HG02840 (cell line): ENCODE data around the gene ATP6V1A.

Experiments used
- ATAC-seq: cut with Tn5 transposase; IDR thresholded peaks from one replicate; pipeline ENCODE4 v1.9.1; 2021; ENCODE audit warnings: mild to moderate bottlenecking, moderate library complexity, moderate number of reproducible peaks; ENCODE audit not compliant: unreplicated experiment, low FRiP score

Gene ATP6V1A

DNA sequence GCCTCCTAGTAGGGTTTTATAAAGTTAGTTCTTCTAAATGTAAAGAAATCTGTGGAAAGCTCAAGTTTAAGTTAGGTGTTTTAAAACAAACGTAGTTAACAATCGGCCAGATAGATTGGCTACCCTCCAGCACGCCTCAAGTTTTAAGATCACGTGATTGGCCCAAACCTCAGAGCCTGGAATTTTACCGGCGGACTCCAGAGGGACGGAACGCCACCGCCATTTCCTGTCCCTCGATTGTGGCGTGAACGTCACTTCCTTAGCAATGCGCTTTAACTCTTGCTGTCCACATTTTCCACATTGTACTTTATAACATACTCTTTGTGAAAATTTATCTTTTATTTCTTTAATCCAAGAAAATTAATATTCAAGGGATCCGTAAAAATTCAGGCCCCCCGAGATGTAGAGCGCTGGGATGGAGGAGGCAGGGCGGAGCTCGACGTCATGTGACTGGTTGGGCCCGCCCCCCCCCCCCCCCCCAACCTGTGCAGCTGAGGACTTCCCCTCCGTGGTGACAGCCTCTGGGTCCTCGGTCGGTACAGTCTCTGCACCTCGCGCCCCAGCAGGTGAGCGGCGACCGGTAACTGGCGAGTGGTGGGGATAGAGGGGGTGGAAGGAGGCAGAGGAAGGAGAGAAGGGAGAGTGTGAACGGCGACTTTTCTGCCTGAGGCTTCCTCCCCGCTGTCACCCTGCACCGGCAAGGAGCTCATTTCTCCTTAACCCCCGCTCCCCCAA lies at the start of gene ATP6V1A:
Gene ATP6V1A, plus strand, starts transcription at position 488 of the 735 bp plus-strand sequence. CDS start 31,719 bp downstream, outside the sequence.
- peak; percentile 43 for ATAC-seq

GRCh38 chr3:113697500-113698090 lies 49.2 kb upstream of the ATP6V1A start:
- no peak for ATAC-seq

- ATAC-seq: no peak
These were observed 48.6 kb upstream of the ATP6V1A start for GRCh38 chr3:113698213-113698742.

GRCh38 chr3:113698956-113699355 lies 47.9 kb upstream of the ATP6V1A start:
- ATAC-seq: no peak

DNA sequence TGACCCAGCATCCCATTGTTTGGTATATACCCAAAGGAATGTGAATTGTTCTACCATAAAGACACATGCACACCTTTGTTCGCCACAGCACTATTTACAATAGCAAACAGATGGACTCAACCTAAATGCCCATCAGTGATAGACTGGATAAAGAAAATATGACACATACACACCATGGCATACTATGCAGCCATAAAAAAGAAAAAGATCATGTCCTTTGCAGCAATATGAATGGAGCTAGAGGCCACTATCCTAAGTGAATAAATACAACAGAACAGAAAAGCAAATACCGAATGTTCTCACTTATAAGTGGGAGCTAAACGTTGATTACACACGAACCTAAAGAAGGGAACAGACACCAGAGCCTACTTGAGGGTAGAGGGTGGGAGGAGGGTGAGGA lies 39.0 kb upstream of the ATP6V1A start:
- ATAC-seq: no peak

GRCh38 chr3:113712129-113712528 lies 34.7 kb upstream of the ATP6V1A start:
- no peak for ATAC-seq

- ATAC-seq: no peak
These were observed 32.1 kb upstream of the ATP6V1A start for GRCh38 chr3:113714702-113715101.

- no peak for ATAC-seq
These were observed 29.5 kb upstream of the ATP6V1A start for GRCh38 chr3:113717308-113717707.

GRCh38 chr3:113717818-113718217 lies 29.0 kb upstream of the ATP6V1A start:
- no peak for ATAC-seq

- ATAC-seq: no peak
These were observed 27.5 kb upstream of the ATP6V1A start for GRCh38 chr3:113719294-113719693.

DNA sequence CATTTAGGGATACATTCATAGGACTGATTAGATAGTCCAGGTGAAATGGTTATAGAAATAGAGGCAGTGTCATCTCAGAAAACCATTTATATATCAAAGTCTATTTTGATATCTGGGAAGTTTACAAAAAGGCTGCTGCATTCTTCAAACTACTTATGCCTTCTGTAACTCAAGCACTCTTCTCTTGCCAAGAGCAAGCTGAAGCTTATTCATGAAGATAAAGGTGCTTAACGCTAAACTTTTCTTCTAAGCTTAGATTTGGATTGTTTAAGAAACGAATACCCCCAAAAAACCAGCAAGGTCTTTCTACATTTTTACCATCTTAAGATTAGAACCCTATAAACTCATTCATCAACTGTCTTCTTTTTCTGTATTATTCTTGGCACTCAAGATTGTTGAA lies 27.1 kb upstream of the ATP6V1A start:
- ATAC-seq: no peak

DNA sequence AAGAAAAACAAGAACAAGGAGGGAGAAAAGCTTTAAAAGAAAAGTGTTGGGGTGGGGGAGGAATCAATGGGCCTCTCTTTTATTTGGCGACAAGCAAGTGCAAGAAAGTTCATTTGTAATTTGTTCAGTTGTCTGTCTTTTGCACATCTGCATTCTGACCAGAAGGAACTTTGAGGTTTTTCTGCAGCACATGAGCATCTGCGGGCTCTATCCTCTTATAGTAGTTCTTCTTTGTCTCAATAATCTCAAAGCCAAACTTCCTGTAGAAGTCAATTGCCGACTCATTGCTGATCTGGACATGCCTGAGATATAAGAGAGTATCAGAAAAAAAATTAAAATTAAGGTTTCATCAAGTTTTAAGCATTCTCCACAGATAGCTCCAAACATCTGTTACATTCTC lies 25.2 kb upstream of the ATP6V1A start:
- no peak for ATAC-seq

DNA sequence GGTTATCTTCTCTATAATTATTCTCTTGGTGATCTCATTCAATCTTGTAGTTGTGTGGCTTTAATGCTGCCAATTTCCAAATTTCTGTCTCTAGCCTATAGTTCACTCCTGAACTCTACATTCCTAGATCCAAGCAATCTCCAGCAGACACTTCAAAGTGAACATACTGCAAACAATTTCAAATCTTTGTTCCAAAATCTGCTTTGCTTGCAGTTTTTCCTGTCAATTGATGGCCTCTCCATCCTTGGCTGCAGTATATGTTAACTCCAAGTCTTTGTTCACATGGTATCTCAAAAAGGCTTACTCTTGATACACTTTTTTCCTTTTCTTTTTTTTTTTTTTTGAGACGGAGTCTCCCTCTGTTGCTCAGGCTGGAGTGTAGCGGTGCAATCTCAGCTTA lies 18.2 kb upstream of the ATP6V1A start:
- ATAC-seq: no peak

DNA sequence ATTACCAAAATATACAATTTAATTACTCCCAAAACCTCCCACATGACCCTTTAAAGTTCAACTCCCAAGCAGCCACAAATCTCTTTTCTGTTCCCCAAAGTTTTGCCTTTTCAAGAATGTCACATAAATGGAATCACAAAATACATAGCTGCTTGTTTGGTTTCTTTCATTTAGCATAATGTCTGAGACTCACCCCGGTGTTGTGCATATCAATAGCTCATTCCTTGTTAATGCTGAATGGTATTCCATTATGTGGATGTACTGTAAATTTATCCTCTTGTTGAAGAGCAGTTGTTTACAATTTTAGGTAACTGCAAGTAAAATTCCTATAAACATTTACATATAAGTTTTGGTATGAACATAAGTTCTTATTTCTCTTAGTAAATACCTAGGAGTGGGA lies 16.3 kb upstream of the ATP6V1A start:
- no peak for ATAC-seq

DNA sequence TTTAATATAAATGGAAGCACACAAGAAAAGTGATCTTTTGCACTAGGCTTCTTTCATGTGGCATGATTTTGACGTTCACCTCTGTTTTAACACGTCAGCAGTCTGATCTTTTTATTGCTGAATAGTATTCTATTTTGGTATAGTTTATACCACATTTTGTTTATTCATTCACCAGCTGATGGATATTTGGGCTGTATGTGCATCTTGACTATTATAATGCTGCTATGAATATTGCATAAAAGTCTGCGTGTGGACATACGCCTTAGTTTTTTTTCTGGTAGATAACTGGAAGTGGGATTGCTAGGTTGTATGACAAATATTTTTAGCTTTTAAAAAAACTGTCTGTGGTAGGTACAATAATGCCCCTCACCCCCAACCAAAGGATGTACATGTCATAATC lies 15.1 kb upstream of the ATP6V1A start:
- no peak for ATAC-seq

DNA sequence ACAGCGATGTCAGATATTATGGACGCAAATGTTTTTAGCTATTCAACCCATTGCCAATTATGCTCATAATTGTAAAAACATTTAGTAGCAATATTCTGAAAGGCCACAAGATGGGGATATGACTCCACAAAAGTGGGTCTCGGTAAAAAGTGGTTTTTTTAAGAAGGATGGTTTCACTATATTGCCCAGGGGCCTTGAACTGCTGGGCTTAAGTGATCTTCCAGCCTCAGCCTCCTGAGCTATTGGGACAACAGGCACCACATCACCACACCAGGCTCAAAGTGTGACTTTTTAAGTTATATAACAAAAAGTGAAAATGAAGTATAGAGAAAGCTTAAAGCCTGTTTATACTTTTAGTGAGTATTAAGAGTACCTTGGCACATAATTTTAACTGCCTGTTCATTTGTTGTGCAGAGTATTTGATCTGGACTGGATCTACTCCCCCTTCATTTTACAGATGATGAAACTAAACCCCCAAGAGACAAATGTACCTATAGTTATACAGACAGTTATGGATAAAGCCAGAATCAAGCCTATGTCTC lies 10.2 kb upstream of the ATP6V1A start:
- ATAC-seq: no peak

GRCh38 chr3:113741086-113741485 lies 5.7 kb upstream of the ATP6V1A start:
- no peak for ATAC-seq

DNA sequence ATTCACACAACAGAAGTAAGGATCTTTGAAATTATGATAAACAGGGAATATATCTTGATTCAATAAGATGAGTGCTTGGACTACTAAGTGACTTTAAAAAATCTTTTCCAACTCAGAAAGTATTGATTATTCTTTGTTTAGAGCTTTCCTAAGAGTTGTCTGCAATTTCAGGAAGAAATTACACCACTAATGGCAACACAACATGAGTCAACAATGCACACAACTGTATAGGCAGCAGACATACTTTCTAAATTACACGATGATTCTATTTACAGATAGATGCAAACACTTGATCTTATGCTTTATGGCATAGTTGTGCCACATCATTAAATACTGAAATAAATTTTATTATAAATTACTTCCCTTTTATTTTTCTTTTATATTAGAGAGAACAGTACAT lies 5.2 kb upstream of the ATP6V1A start:
- ATAC-seq: no peak

DNA sequence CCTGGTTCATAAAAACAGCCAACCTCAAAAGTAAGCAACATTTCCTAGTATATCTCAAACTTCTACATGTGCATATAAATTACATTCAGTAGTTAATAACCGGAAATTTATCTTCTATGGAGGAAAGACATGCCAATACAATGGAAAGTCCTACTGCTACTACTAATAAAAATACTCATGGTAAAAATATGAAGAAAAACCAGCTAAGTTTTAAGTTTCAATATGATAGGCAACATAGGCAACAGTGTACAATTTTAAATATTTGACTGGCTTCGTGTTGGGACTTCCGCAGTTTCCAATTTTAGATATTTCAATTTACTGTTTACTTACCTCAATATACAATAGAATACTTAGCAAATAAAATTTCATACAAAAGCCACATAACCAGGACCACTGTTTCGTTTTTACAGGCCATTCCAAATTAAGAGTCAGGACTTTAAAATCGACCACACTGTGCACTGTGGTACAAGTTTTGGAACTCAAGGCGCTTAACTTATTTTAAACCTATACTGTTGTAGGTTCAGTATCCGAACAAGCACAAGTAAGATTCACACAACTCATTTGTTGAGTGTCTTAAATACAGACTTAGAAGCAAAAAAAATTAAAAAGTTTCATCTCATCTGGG lies 3.7 kb upstream of the ATP6V1A start:
- ATAC-seq: no peak

GRCh38 chr3:113744941-113745755 lies 1.7 kb upstream of the ATP6V1A start:
- peak; percentile 40 for ATAC-seq
